SU-DHL-6 (cell line): ENCODE measurements around the gene TMEM218.

Source experiments
- H2AFZ ChIP-seq: fragments of 200-600 bp; sonication (generic); 2 replicates; pipeline ENCODE4 v1.6.1; 2014; ENCODE audit warnings: low read depth, mild to moderate bottlenecking, moderate library complexity, mixed read lengths, antibody characterized with exemption, low read length; ENCODE audit not compliant: severe bottlenecking
- H3F3A ChIP-seq: fragments of 200-600 bp; shearing (Covaris generic); 2 replicates; pipeline ENCODE4 v1.6.0; 2016; ENCODE audit warnings: antibody characterized with exemption, mild to moderate bottlenecking; ENCODE audit not compliant: insufficient read depth
- H3K27ac ChIP-seq: fragments of 200-600 bp; sonication (generic); 2 replicates; pipeline ENCODE4 v1.5.1; 2016; ENCODE audit warnings: low read depth, mild to moderate bottlenecking, low read length, moderate library complexity, mixed read lengths
- H3K27me3 ChIP-seq: fragments of 200-600 bp; sonication (generic), shearing (Covaris generic); 2 replicates; pipeline ENCODE4 v1.6.0; 2014; ENCODE audit warnings: mild to moderate bottlenecking, low read length
- H3K36me3 ChIP-seq: fragments of 200-600 bp; sonication (generic); 2 replicates; pipeline ENCODE4 v1.6.1; 2014; ENCODE audit warnings: mild to moderate bottlenecking, low read length, mixed read lengths
- H3K4me2 ChIP-seq: fragments of 300-600, 200-600 bp; shearing (Covaris generic), sonication (generic); 2 replicates; pipeline ENCODE4 v1.6.0; 2014; ENCODE audit warnings: low read length, low read depth, mild to moderate bottlenecking; ENCODE audit not compliant: poor library complexity, severe bottlenecking
- H3K4me3 ChIP-seq: fragments of 200-600 bp; sonication (generic); 2 replicates; pipeline ENCODE4 v1.5.1; 2014; ENCODE audit warnings: antibody characterized with exemption, low read length, mild to moderate bottlenecking, mixed read lengths; ENCODE audit not compliant: insufficient read depth, poor library complexity, severe bottlenecking
- H3K79me2 ChIP-seq: fragments of 200-600 bp; sonication (generic); 2 replicates; pipeline ENCODE4 v1.6.1; 2014; ENCODE audit warnings: mild to moderate bottlenecking, low read length, moderate library complexity; ENCODE audit not compliant: insufficient read depth
- H3K9ac ChIP-seq: fragments of 200-600 bp; sonication (generic); 2 replicates; pipeline ENCODE4 v1.7.0; 2014; ENCODE audit warnings: mild to moderate bottlenecking, low read length
- H3K9me2 ChIP-seq: fragments of 200-600 bp; sonication (generic); replicated peaks from 2 replicates; pipeline ENCODE4 v1.6.1; 2014; ENCODE audit warnings: low read length; ENCODE audit not compliant: insufficient read depth
- H3K9me3 ChIP-seq: fragments of 200-600 bp; sonication (generic); 2 replicates; pipeline ENCODE4 v1.6.1; 2014; ENCODE audit warnings: low read length, mixed read lengths; ENCODE audit not compliant: insufficient read depth
- H4K20me1 ChIP-seq: fragments of 200-600 bp; sonication (generic); 2 replicates; pipeline ENCODE4 v1.6.1; 2014; ENCODE audit warnings: low read depth, mild to moderate bottlenecking, antibody characterized with exemption, low read length, moderate library complexity, mixed read lengths
- CTCF ChIP-seq: fragments of 200-600 bp; sonication (generic); IDR thresholded peaks from one replicate; pipeline ENCODE4 v1.5.1; 2017; ENCODE audit warnings: antibody characterized with exemption, mild to moderate bottlenecking, low read length, moderate library complexity; ENCODE audit not compliant: insufficient read depth, poor library complexity, severe bottlenecking
- EZH2phosphoT487 ChIP-seq: fragments of 200-600 bp; sonication (generic), shearing (Covaris generic); conservative IDR thresholded peaks from 2 replicates; pipeline ENCODE4 v1.6.1; 2018; ENCODE audit warnings: mild to moderate bottlenecking, antibody characterized with exemption, low read length, moderate library complexity, mixed read lengths

Gene TMEM218

GRCh38 chr11:125141686-125142535 is 30.5 kb upstream of the TMEM218 start:
- no peaks in the 10 kb centered on the region for H3K27me3 ChIP-seq
- H3K4me2 ChIP-seq, result no peak overlapping the region
- no peaks in the 10 kb centered on the region for H4K20me1 ChIP-seq
- no peaks in the 10 kb centered on the region for H3K9me3 ChIP-seq
- no peaks in the 10 kb centered on the region for H3K9me2 ChIP-seq
- H2AFZ ChIP-seq, result no peak overlapping the region
- no peak for TF ChIP-seq EZH2phosphoT487
- TF ChIP-seq CTCF, result peak; percentile 84
- no peaks in the 10 kb centered on the region for H3K79me2 ChIP-seq
- H3K4me3 ChIP-seq, result no peak overlapping the region
- no peak overlapping the region for H3K9ac ChIP-seq
- H3K36me3 ChIP-seq, result no peaks in the 10 kb centered on the region
- no peaks in the 10 kb centered on the region for H3F3A ChIP-seq
- no peak overlapping the region for H3K27ac ChIP-seq

- H3K4me2 ChIP-seq, result no peak overlapping the region
- H3F3A ChIP-seq, result no peaks in the 10 kb centered on the region
- no peaks in the 10 kb centered on the region for H3K79me2 ChIP-seq
- TF ChIP-seq EZH2phosphoT487, result no peak
- H3K9me3 ChIP-seq, result no peaks in the 10 kb centered on the region
- H3K36me3 ChIP-seq, result no peaks in the 10 kb centered on the region
- no peak overlapping the region for H3K9ac ChIP-seq
- H3K27ac ChIP-seq, result no peak overlapping the region
- no peaks in the 10 kb centered on the region for H3K9me2 ChIP-seq
- no peaks in the 10 kb centered on the region for H3K27me3 ChIP-seq
- no peak overlapping the region for H3K4me3 ChIP-seq
- H4K20me1 ChIP-seq, result no peaks in the 10 kb centered on the region
- no peak overlapping the region for H2AFZ ChIP-seq
Observed at GRCh38 chr11:125141178-125141577, 29.8 kb upstream of the TMEM218 start.

GRCh38 chr11:125140233-125140632 is 28.8 kb upstream of the TMEM218 start:
- H3K4me2 ChIP-seq, result no peak overlapping the region
- H3K36me3 ChIP-seq, result no peaks in the 10 kb centered on the region
- no peak overlapping the region for H3K9ac ChIP-seq
- H2AFZ ChIP-seq, result no peak overlapping the region
- H3K27ac ChIP-seq, result no peak overlapping the region
- H3K79me2 ChIP-seq, result no peaks in the 10 kb centered on the region
- no peaks in the 10 kb centered on the region for H3F3A ChIP-seq
- H3K9me2 ChIP-seq, result no peaks in the 10 kb centered on the region
- TF ChIP-seq EZH2phosphoT487, result no peak
- no peak for TF ChIP-seq CTCF
- H4K20me1 ChIP-seq, result no peaks in the 10 kb centered on the region
- H3K4me3 ChIP-seq, result no peak overlapping the region
- no peaks in the 10 kb centered on the region for H3K9me3 ChIP-seq
- no peaks in the 10 kb centered on the region for H3K27me3 ChIP-seq

- Histone ChIP-seq H3K27me3 (no peaks in the 10 kb centered on the region), H3K36me3 (no peaks in the 10 kb centered on the region)
- TF ChIP-seq CTCF, result no peak
- no peak for TF ChIP-seq EZH2phosphoT487
Observed at GRCh38 chr11:125139778-125140177, 28.4 kb upstream of the TMEM218 start.

More at GRCh38 chr11:125139778-125140177, 28.4 kb upstream of the TMEM218 start:
- no peaks in the 10 kb centered on the region for H4K20me1 ChIP-seq
- no peak overlapping the region for H3K9ac ChIP-seq
- H3K4me2 ChIP-seq, result no peak overlapping the region
- no peaks in the 10 kb centered on the region for H3F3A ChIP-seq
- no peak overlapping the region for H3K27ac ChIP-seq
- no peak overlapping the region for H2AFZ ChIP-seq
- no peaks in the 10 kb centered on the region for H3K9me2 ChIP-seq
- no peaks in the 10 kb centered on the region for H3K9me3 ChIP-seq
- H3K79me2 ChIP-seq, result no peaks in the 10 kb centered on the region
- no peak overlapping the region for H3K4me3 ChIP-seq
